Measurements from ENCODE around the gene TEX26. TPM values are rescaled to one million over a fixed set of nuclear protein-coding genes. Genes with fewer than 3 reads are reported as not detected.
A peak's percentile ranks its signal among the peaks of the same experiment; 100 is the strongest.

Gene TEX26
- not detected in 2 replicates for total RNA-seq (2014; rRNA removed; shearing (Covaris generic))

- in situ Hi-C loops (cut with HindIII; ENCODE audit: low sequenced_read_pairs): no loop called here
- peak; percentile 17 for DNase-seq (ENCODE audit: low spot score)
These were observed at the start of gene TEX26 for GRCh38 chr13:30932481-30933353. Gene TEX26, plus strand, starts transcription at chr13:30932656. Its CDS starts 60 bp downstream, at chr13:30932716.

- in situ Hi-C loops (cut with HindIII; ENCODE audit: low sequenced_read_pairs): no loop called here
- DNase-seq (ENCODE audit: low spot score): no peak
These were observed 49.3 kb upstream of the TEX26 start for GRCh38 chr13:30882996-30883766.

GRCh38 chr13:30884543-30884942 lies 47.9 kb upstream of the TEX26 start:
- in situ Hi-C loops (cut with HindIII; ENCODE audit: low sequenced_read_pairs): no loop called here
- DNase-seq (ENCODE audit: low spot score): no peak

- DNase-seq (ENCODE audit: low spot score): no peak
- in situ Hi-C loops (cut with HindIII; ENCODE audit: low sequenced_read_pairs): no loop called here
These were observed 43.2 kb upstream of the TEX26 start for GRCh38 chr13:30889196-30889690.

- no peak for DNase-seq (ENCODE audit: low spot score)
- in situ Hi-C loops (cut with HindIII; ENCODE audit: low sequenced_read_pairs): no loop called here
These were observed 39.5 kb upstream of the TEX26 start for GRCh38 chr13:30892966-30893365.

GRCh38 chr13:30895773-30896172 lies 36.7 kb upstream of the TEX26 start:
- DNase-seq (ENCODE audit: low spot score): no peak

GRCh38 chr13:30898070-30898469 lies 34.4 kb upstream of the TEX26 start:
- no peak for DNase-seq (ENCODE audit: low spot score)
- in situ Hi-C loops (cut with HindIII; ENCODE audit: low sequenced_read_pairs): no loop called here

More at GRCh38 chr13:30895773-30896172, 36.7 kb upstream of the TEX26 start:
- in situ Hi-C loops (cut with HindIII; ENCODE audit: low sequenced_read_pairs): no loop called here

- in situ Hi-C loops (cut with HindIII; ENCODE audit: low sequenced_read_pairs): no loop called here
- no peak for DNase-seq (ENCODE audit: low spot score)
These were observed 33.7 kb upstream of the TEX26 start for GRCh38 chr13:30898678-30899241.

- DNase-seq (ENCODE audit: low spot score): no peak
- in situ Hi-C loops (cut with HindIII; ENCODE audit: low sequenced_read_pairs): no loop called here
These were observed 32.0 kb upstream of the TEX26 start for GRCh38 chr13:30900436-30900835.

GRCh38 chr13:30900952-30901749 lies 31.3 kb upstream of the TEX26 start:
- in situ Hi-C loops (cut with HindIII; ENCODE audit: low sequenced_read_pairs): no loop called here
- DNase-seq (ENCODE audit: low spot score): no peak

- in situ Hi-C loops (cut with HindIII; ENCODE audit: low sequenced_read_pairs): no loop called here
- no peak for DNase-seq (ENCODE audit: low spot score)
These were observed 28.4 kb upstream of the TEX26 start for GRCh38 chr13:30904043-30904442.

- in situ Hi-C loops (cut with HindIII; ENCODE audit: low sequenced_read_pairs): no loop called here
- no peak for DNase-seq (ENCODE audit: low spot score)
These were observed 26.5 kb upstream of the TEX26 start, which contains the start of gene MEDAG for GRCh38 chr13:30905932-30906383. Gene MEDAG, plus strand, starts transcription at chr13:30906271. Its CDS starts 245 bp downstream, at chr13:30906516.

GRCh38 chr13:30906411-30907051 lies 25.9 kb upstream of the TEX26 start:
- DNase-seq (ENCODE audit: low spot score): no peak

GRCh38 chr13:30907121-30907861 lies 25.2 kb upstream of the TEX26 start:
- DNase-seq (ENCODE audit: low spot score): no peak
- in situ Hi-C loops (cut with HindIII; ENCODE audit: low sequenced_read_pairs): no loop called here

More at GRCh38 chr13:30906411-30907051, 25.9 kb upstream of the TEX26 start:
- in situ Hi-C loops (cut with HindIII; ENCODE audit: low sequenced_read_pairs): no loop called here

- peak; percentile 8 for DNase-seq (ENCODE audit: low spot score)
- in situ Hi-C loops (cut with HindIII; ENCODE audit: low sequenced_read_pairs): no loop called here
These were observed 24.0 kb upstream of the TEX26 start for GRCh38 chr13:30908416-30908980.

- DNase-seq (ENCODE audit: low spot score): no peak
- in situ Hi-C loops (cut with HindIII; ENCODE audit: low sequenced_read_pairs): no loop called here
These were observed 21.8 kb upstream of the TEX26 start for GRCh38 chr13:30910676-30911075.
